Kidney (tissue), 14 donors: ENCODE measurements around the gene HHIPL1. TPM values are rescaled to one million over a fixed set of nuclear protein-coding genes. Genes with fewer than 3 reads are reported as not detected.

ENCODE experiments used
- DNase-seq, 5 donors: peaks; one replicate each; pipeline ENCODE4 v3.0.0-alpha.2; 2013 to 2020
- FAIRE-seq: peaks from 2 replicates; lab custom pipeline; 2012; peaks lifted over from hg19 to GRCh38; lab: Jason Lieb, UNC
- H3K27ac ChIP-seq, 2 donors: one replicate each; pipeline ENCODE4 v1.7.0; 2013; ENCODE audit warnings: low read depth in 2 of 2, low read length in 2 of 2, inconsistent platforms in 1 of 2
- H3K27me3 ChIP-seq: one replicate; pipeline ENCODE4 v1.7.1; 2013; ENCODE audit warnings: low read length, inconsistent platforms; ENCODE audit not compliant: control insufficient read depth, insufficient read depth
- H3K36me3 ChIP-seq, 3 donors: one replicate each; pipeline versions ENCODE4 v1.7.0 to v1.7.1; 2013; ENCODE audit warnings: low read length in 3 of 3, control low read depth in 1 of 3, inconsistent platforms in 1 of 3; ENCODE audit not compliant: insufficient read depth in 3 of 3, control insufficient read depth in 2 of 3
- H3K4me1 ChIP-seq, 3 donors: one replicate each; pipeline versions ENCODE4 v1.7.0 to v1.7.1; 2013; ENCODE audit warnings: low read length in 3 of 3, inconsistent platforms in 1 of 3, low read depth in 1 of 3; ENCODE audit not compliant: control insufficient read depth in 2 of 3, insufficient read depth in 2 of 3
- H3K4me3 ChIP-seq, 3 donors: one replicate each; pipeline versions ENCODE4 v1.7.0 to v1.8.1; 2013; ENCODE audit warnings: low read length in 3 of 3, control low read depth in 1 of 3, inconsistent platforms in 1 of 3
- H3K9ac ChIP-seq, 3 donors: one replicate each; pipeline versions ENCODE4 v1.7.0 to v1.7.1; 2013; ENCODE audit warnings: low read length in 3 of 3, control low read depth in 1 of 3, inconsistent platforms in 1 of 3
- H3K9me3 ChIP-seq, 3 donors: one replicate each; pipeline versions ENCODE4 v1.7.0 to v1.7.1; 2013; ENCODE audit warnings: low read length in 3 of 3, control low read depth in 1 of 3, inconsistent platforms in 1 of 3; ENCODE audit not compliant: control insufficient read depth in 2 of 3, insufficient read depth in 1 of 3
- intact Hi-C: fragments of 100-400 bp; cut with DNase I; formaldehyde crosslinking; loops from one replicate; pipeline ENCODE4 v1.11.1; 2022
- polyA plus RNA-seq: library from polyadenylated mRNA; stranded (reverse); fragments of 350-450 nt; fragmentation: Illumina TruSeq; extraction: RNeasy Lipid Tissue Mini Kit (QIAGEN cat#74804); gene quantifications from one replicate; pipeline ENCODE4 v1.2.3, GENCODE V29; 2014; ENCODE audit warnings: low read depth, low replicate concordance; ENCODE audit not compliant: insufficient read depth
- total RNA-seq: library from RNA; stranded (reverse); fragmentation: NEBNext Ultra II Directional; extraction: Animal tissue kit (Norgen Biotek cat#: 25700); gene quantifications from one replicate; pipeline ENCODE4 v1.2.1, GENCODE V29; 2021
- TF ChIP-seq, protein P1 (sequence below): IDR thresholded peaks from 3 replicates; pipeline ENCODE4 v1.5.1; 2012; ENCODE audit warnings: mild to moderate bottlenecking, moderate library complexity, borderline replicate concordance; ENCODE audit not compliant: insufficient read depth; ENCODE audit errors: extremely low read depth
- donor health status: control.
- donor health status: control.
- donor health status: control.
- donor health status: control.
- donor health status: control.
- donor health status: DM: yes; HTN: yes; CAD: no.
- donor health status: Normal renal cell carcinoma (clear cell type).

Gene HHIPL1
- total and polyA plus RNA-seq, 2 donors from 2014 or later = 0.32 to 0.88 TPM

DNA sequence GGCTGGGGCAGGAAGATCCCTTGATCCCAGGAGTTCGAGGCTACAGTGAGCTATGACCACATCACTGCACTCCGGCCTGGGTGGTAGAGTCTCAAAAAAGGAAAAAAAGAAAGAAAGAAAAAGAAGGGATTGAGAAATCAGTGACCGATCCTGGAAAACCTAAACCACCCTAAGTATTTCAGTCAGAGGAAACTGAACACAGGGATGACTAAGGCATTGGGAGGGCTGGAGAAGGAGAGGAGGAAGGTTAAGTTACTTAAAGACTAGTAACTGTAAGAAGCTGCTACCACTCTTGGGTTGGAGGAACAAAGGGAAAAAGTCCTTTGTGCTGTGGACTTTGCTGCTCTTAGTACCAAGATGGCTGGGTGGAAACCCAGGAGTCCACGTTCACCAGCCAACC is 10.6 kb downstream of the HHIPL1 start:
- TF ChIP-seq, protein P1, sequence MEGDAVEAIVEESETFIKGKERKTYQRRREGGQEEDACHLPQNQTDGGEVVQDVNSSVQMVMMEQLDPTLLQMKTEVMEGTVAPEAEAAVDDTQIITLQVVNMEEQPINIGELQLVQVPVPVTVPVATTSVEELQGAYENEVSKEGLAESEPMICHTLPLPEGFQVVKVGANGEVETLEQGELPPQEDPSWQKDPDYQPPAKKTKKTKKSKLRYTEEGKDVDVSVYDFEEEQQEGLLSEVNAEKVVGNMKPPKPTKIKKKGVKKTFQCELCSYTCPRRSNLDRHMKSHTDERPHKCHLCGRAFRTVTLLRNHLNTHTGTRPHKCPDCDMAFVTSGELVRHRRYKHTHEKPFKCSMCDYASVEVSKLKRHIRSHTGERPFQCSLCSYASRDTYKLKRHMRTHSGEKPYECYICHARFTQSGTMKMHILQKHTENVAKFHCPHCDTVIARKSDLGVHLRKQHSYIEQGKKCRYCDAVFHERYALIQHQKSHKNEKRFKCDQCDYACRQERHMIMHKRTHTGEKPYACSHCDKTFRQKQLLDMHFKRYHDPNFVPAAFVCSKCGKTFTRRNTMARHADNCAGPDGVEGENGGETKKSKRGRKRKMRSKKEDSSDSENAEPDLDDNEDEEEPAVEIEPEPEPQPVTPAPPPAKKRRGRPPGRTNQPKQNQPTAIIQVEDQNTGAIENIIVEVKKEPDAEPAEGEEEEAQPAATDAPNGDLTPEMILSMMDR = no peak
- FAIRE-seq (no peak), DNase-seq (no peak)
- intact Hi-C loops = no loop called here
- Histone ChIP-seq H3K27ac (no peak overlapping the region), H3K9me3 (no peaks in the 10 kb centered on the region), H3K36me3 (no peaks in the 10 kb centered on the region), H3K4me3 (no peak overlapping the region), H3K27me3 (peaks cover 8% of the 10 kb centered on the region), H3K9ac (no peak overlapping the region), H3K4me1 (no peaks in the 10 kb centered on the region)

DNA sequence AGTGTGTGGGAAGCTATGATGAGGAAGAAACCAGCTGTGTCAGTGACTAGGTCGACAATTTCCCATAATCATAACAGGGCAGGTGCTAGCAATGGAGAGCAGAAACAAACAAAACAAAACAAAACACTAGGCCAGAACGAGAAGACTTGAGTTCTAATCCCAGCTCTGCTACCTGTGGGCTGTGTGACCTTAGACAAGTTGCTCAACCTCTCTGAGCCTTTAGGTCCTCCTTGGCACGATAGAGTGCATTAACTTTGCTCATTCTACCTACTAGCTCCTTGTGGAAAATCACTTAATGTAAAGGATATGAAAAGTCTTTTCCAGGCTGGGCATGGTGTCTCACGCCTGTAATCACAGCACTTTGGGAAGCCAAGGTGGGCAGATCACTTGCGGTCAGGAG is 11.2 kb downstream of the HHIPL1 start:
- Histone ChIP-seq H3K9me3 (no peaks in the 10 kb centered on the region), H3K27ac (no peak overlapping the region), H3K27me3 (peaks cover 13% of the 10 kb centered on the region), H3K9ac (no peak overlapping the region), H3K4me1 (no peaks in the 10 kb centered on the region), H3K36me3 (no peaks in the 10 kb centered on the region), H3K4me3 (no peak overlapping the region)
- FAIRE-seq (no peak), DNase-seq (no peak)
- intact Hi-C loops = no loop called here
- TF ChIP-seq, protein P1 = no peak

DNA sequence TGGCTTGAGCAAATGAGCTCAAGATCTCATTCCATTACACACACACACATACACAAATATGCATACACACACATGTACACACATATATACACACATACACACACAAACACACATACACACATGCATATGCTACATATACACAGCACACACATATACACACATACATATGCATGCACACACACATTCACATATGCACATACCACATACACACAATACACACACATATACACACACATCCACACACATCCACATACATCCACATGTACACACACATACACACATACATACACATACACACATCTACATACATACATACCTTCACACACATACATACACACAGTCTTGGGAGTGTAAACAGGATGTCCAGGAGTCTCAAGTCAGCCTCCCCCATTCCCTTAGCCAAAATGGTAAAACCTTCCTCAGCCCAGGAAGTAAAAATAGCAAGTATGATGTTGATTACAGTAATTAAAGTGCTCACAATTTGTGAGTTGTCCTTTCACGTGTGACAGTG is 12.8 kb downstream of the HHIPL1 start:
- no peak for DNase-seq
- Histone ChIP-seq H3K4me3 (no peak overlapping the region), H3K9ac (no peak overlapping the region), H3K27me3 (peaks cover 13% of the 10 kb centered on the region), H3K36me3 (no peaks in the 10 kb centered on the region), H3K9me3 (no peaks in the 10 kb centered on the region), H3K4me1 (no peaks in the 10 kb centered on the region), H3K27ac (no peak overlapping the region)
- TF ChIP-seq, protein P1 = no peak
- FAIRE-seq = no peak
- intact Hi-C loops = no loop called here
